ENCODE data around the gene PSMB8. TPM values are rescaled to one million over a fixed set of nuclear protein-coding genes. Genes with fewer than 3 reads are reported as not detected.

Gene PSMB8
- total RNA-seq (10 to 100 TPM; 34.3 to 45.7 (median 40.7) TPM), polyA plus RNA-seq (100 to 1,000 TPM; 199 to 305 (median 286) TPM)

GRCh38 chr6:32843979-32844838 lies at the start of gene PSMB8:
Gene PSMB8, minus strand, starts transcription at chr6:32844047. Its CDS starts 51 bp downstream, at chr6:32843996.
- peak; percentile 98 for DNase-seq
- H3K27me3 ChIP-seq, result no peaks in the 10 kb centered on the region
- H3K4me1 ChIP-seq, result peaks cover 0 to 23% (median 20%) of the 10 kb centered on the region in 4 donors
- peak; percentile 78 to 94 for TF ChIP-seq POLR2A (IDR thresholded peaks at IDR 0.05)
- peak in 1 of 4 experiments; percentile 27 for TF ChIP-seq CTCF (IDR thresholded peaks at IDR 0.05)
- no peak for TF ChIP-seq EP300 (IDR thresholded peaks at IDR 0.05)
- peak; percentile 97 to 98 (median 97) for TF ChIP-seq POLR2AphosphoS5 (IDR thresholded peaks at IDR 0.05)
- peaks cover 13 to 64% (median 28%) of the 10 kb centered on the region in 4 donors for H3K36me3 ChIP-seq
- WGBS, 2 donors, result 1% methylated on average over 40 of the region's 40 CpGs
- H3K9me3 ChIP-seq, result no peaks in the 10 kb centered on the region
- H3K4me3 ChIP-seq, result peak within 1 kb of the TSS; percentile 68 to 80 (median 72)
- H3K27ac ChIP-seq, result peak within 1 kb of the TSS; percentile 88 to 94 (median 90)
- intact Hi-C loops (cut with DNase I), result loop anchor here (1.0 kb wide), 1 partner anchor 10 kb away; the partner anchor contains the start of gene PSMB9

GRCh38 chr6:32890831-32891230 lies 47.0 kb upstream of the PSMB8 start:
- no peak for DNase-seq
- intact Hi-C loops (cut with DNase I), result loop anchor here (5.0 to 10.0 kb wide), 3 partner anchors 76 to 356 kb away; partner anchors contain the start of gene BRD2
- 40 to 70% methylated on average over 1 of the region's 1 CpG for WGBS, 2 donors

GRCh38 chr6:32889533-32889932 lies 45.7 kb upstream of the PSMB8 start:
- H3K9me3 ChIP-seq, result no peaks in the 10 kb centered on the region
- H3K27me3 ChIP-seq, result no peaks in the 10 kb centered on the region
- DNase-seq, result no peak
- no peak for TF ChIP-seq POLR2A (IDR thresholded peaks at IDR 0.05)
- TF ChIP-seq POLR2AphosphoS5 (IDR thresholded peaks at IDR 0.05), result no peak
- no peak for TF ChIP-seq CTCF (IDR thresholded peaks at IDR 0.05)
- no peak for TF ChIP-seq EP300 (IDR thresholded peaks at IDR 0.05)
- intact Hi-C loops (cut with DNase I), result no loop called here
- peaks cover 0 to 29% (median 24%) of the 10 kb centered on the region in 4 donors for H3K4me1 ChIP-seq
- no peak overlapping the region for H3K4me3 ChIP-seq
- H3K27ac ChIP-seq, result no peak overlapping the region
- H3K36me3 ChIP-seq, result no peaks in the 10 kb centered on the region
- WGBS, 2 donors, result 86 to 88% methylated on average over 1 of the region's 1 CpG

More at GRCh38 chr6:32890831-32891230, 47.0 kb upstream of the PSMB8 start:
- Histone ChIP-seq H3K9me3 (no peaks in the 10 kb centered on the region), H3K27ac (no peak overlapping the region), H3K36me3 (no peaks in the 10 kb centered on the region), H3K27me3 (no peaks in the 10 kb centered on the region), H3K4me3 (no peak overlapping the region), H3K4me1 (peaks cover 0 to 38% (median 30%) of the 10 kb centered on the region in 4 donors)
- TF ChIP-seq POLR2AphosphoS5 (IDR thresholded peaks at IDR 0.05) (no peak), CTCF (IDR thresholded peaks at IDR 0.05) (no peak), EP300 (IDR thresholded peaks at IDR 0.05) (no peak), POLR2A (IDR thresholded peaks at IDR 0.05) (no peak)

- Histone ChIP-seq H3K36me3 (no peaks in the 10 kb centered on the region), H3K9me3 (no peaks in the 10 kb centered on the region), H3K27me3 (no peaks in the 10 kb centered on the region), H3K27ac (no peak overlapping the region), H3K4me3 (no peak overlapping the region), H3K4me1 (peaks cover 0 to 25% (median 22%) of the 10 kb centered on the region in 4 donors)
- TF ChIP-seq POLR2AphosphoS5 (IDR thresholded peaks at IDR 0.05), result no peak
- no peak for TF ChIP-seq EP300 (IDR thresholded peaks at IDR 0.05)
- no peak for TF ChIP-seq CTCF (IDR thresholded peaks at IDR 0.05)
- TF ChIP-seq POLR2A (IDR thresholded peaks at IDR 0.05), result no peak
- DNase-seq, result no peak
- 95 to 96% methylated on average over 2 of the region's 2 CpGs for WGBS, 2 donors
- intact Hi-C loops (cut with DNase I), result no loop called here
These were observed 44.7 kb upstream of the PSMB8 start for GRCh38 chr6:32888576-32888975.

Measured in sigmoid colon (tissue), 7 donors.